Trophoblast cell (in vitro differentiated cells and primary cell): ENCODE data around the gene ERBB4.
A peak's percentile ranks its signal among the peaks of the same experiment; 100 is the strongest.
"Not testable (repeated sequence)": the region's sequence is repeated elsewhere in the genome, so short reads cannot be mapped to it uniquely, and the experiment has no call there.

Source experiments
- DNase-seq, 2 donors: peaks; one replicate each; pipeline ENCODE4 v3.0.0-alpha.2; 2016
- H2AFZ ChIP-seq: 2 replicates; pipeline ENCODE4 v1.6.1; 2013; ENCODE audit warnings: low read length, moderate library complexity, mild to moderate bottlenecking; ENCODE audit not compliant: insufficient read depth, poor library complexity
- H2AK5ac ChIP-seq: 2 replicates; pipeline ENCODE4 v1.6.1; 2013; ENCODE audit warnings: mild to moderate bottlenecking, low read length
- H2BK120ac ChIP-seq: 2 replicates; pipeline ENCODE4 v1.6.1; 2013; ENCODE audit warnings: low read length, mild to moderate bottlenecking, moderate library complexity; ENCODE audit not compliant: insufficient read depth, poor library complexity
- H2BK12ac ChIP-seq: 2 replicates; pipeline ENCODE4 v1.6.1; 2013; ENCODE audit warnings: mild to moderate bottlenecking, low read length, moderate library complexity
- H2BK5ac ChIP-seq: 2 replicates; pipeline ENCODE4 v1.6.1; 2013; ENCODE audit warnings: low read length, low read depth, moderate library complexity, mild to moderate bottlenecking; ENCODE audit not compliant: poor library complexity
- H3K14ac ChIP-seq: 2 replicates; pipeline ENCODE4 v1.6.1; 2013; ENCODE audit warnings: mild to moderate bottlenecking, low read length
- H3K18ac ChIP-seq: 2 replicates; pipeline ENCODE4 v1.6.1; 2013; ENCODE audit warnings: mild to moderate bottlenecking, low read length
- H3K23ac ChIP-seq: 2 replicates; pipeline ENCODE4 v1.6.1; 2013; ENCODE audit warnings: low read length
- H3K27ac ChIP-seq: 2 replicates; pipeline ENCODE4 v1.5.1; 2013; ENCODE audit warnings: low read depth, mild to moderate bottlenecking, inconsistent platforms, low read length, moderate library complexity
- H3K27me3 ChIP-seq: 2 replicates; pipeline ENCODE4 v1.6.1; 2013; ENCODE audit warnings: inconsistent platforms, mild to moderate bottlenecking, low read length, moderate library complexity; ENCODE audit not compliant: insufficient read depth
- H3K36me3 ChIP-seq, 2 experiments: 1 replicate in 1 of 2; 2 replicates in 1 of 2; pipeline ENCODE4 v1.6.1; 2013; ENCODE audit warnings: low read length in 2 of 2, mild to moderate bottlenecking in 2 of 2, moderate library complexity in 1 of 2; ENCODE audit not compliant: insufficient read depth in 2 of 2, control insufficient read depth in 1 of 2
- H3K4ac ChIP-seq: 2 replicates; pipeline ENCODE4 v1.6.1; 2013; ENCODE audit warnings: low read depth, mild to moderate bottlenecking, low read length, moderate library complexity
- H3K4me1 ChIP-seq, 2 experiments: 1 replicate in 1 of 2; 2 replicates in 1 of 2; pipeline ENCODE4 v1.6.1; 2013; ENCODE audit warnings: low read length in 2 of 2, mild to moderate bottlenecking in 2 of 2, moderate library complexity in 1 of 2; ENCODE audit not compliant: insufficient read depth in 2 of 2, control insufficient read depth in 1 of 2
- H3K4me2 ChIP-seq: 2 replicates; pipeline ENCODE4 v1.6.1; 2013; ENCODE audit warnings: inconsistent platforms, mild to moderate bottlenecking, low read length, moderate library complexity
- H3K4me3 ChIP-seq: 2 replicates; pipeline ENCODE4 v1.5.1; 2013; ENCODE audit warnings: mild to moderate bottlenecking, low read depth, low read length, inconsistent platforms
- H3K79me1 ChIP-seq: one replicate; pipeline ENCODE4 v1.6.1; 2013; ENCODE audit warnings: low read length
- H3K79me2 ChIP-seq: 2 replicates; pipeline ENCODE4 v1.6.1; 2013; ENCODE audit warnings: low read length, mild to moderate bottlenecking; ENCODE audit not compliant: control insufficient read depth, insufficient read depth, poor library complexity
- H3K9ac ChIP-seq: 2 replicates; pipeline ENCODE4 v1.6.1; 2013; ENCODE audit warnings: mild to moderate bottlenecking, low read length
- H3K9me3 ChIP-seq: 2 replicates; pipeline ENCODE4 v1.6.1; 2013; ENCODE audit warnings: low read depth, mild to moderate bottlenecking, control low read depth, inconsistent platforms, low read length; ENCODE audit not compliant: insufficient read depth
- H4K12ac ChIP-seq: 2 replicates; pipeline ENCODE4 v1.6.1; 2013; ENCODE audit warnings: low read depth, mild to moderate bottlenecking, low read length, moderate library complexity
- H4K8ac ChIP-seq: 2 replicates; pipeline ENCODE4 v1.6.1; 2013; ENCODE audit warnings: low read depth, mild to moderate bottlenecking, low read length, moderate library complexity
- H4K91ac ChIP-seq: one replicate; pipeline ENCODE4 v1.6.1; 2013; ENCODE audit warnings: low read depth, mild to moderate bottlenecking, low read length, moderate library complexity
- WGBS: extraction: QIAGEN DNeasy Blood & Tissue Kit; methylation state at CpG from one replicate; pipeline ENCODE4 v1.1.7; 2013; ENCODE audit warnings: missing lambda C conversion rate; ENCODE audit not compliant: insufficient read length, insufficient coverage; ENCODE audit errors: extremely low coverage; 5-methylcytosine and 5-hydroxymethylcytosine counted together

ERBB4 gene

DNA sequence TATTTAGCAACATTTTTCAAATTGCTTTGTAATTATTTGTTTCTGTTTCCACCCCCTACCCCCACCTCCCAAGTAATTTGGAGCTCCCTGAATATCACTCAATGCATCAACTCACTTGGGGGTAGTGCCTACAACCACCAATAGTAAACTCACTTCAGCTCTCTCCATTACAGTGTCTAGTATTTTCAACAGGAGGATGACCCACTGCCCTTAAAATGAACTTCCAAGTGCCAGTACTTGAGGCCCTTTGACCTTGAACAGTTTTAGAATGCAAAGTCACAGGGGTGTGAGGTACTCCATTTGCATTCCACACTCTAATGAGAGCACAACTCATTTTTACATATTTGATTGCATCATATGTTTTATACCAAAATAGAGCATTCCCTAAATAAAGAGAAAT is 523.0 kb downstream of the ERBB4 start:
- H3K9me3 ChIP-seq: no peaks in the 10 kb centered on the region
- no peak overlapping the region for H3K27ac ChIP-seq
- H3K18ac ChIP-seq: no peak overlapping the region
- H3K79me1 ChIP-seq: peaks cover 3% of the 10 kb centered on the region
- no peak overlapping the region for H3K4me3 ChIP-seq
- H3K36me3 ChIP-seq: no peaks in the 10 kb centered on the region
- peak overlapping the region; percentile 31 for H2BK5ac ChIP-seq
- no peak overlapping the region for H3K4me2 ChIP-seq
- no peak overlapping the region for H3K4ac ChIP-seq
- H3K23ac ChIP-seq: no peak overlapping the region
- no peak overlapping the region for H2BK120ac ChIP-seq
- H2AK5ac ChIP-seq: no peak overlapping the region
- no peak overlapping the region for H3K9ac ChIP-seq
- H3K4me1 ChIP-seq: peaks cover 4% of the 10 kb centered on the region in 2 experiments
- H3K79me2 ChIP-seq: peaks cover 2% of the 10 kb centered on the region
- H3K14ac ChIP-seq: no peak overlapping the region
- no peak overlapping the region for H2AFZ ChIP-seq
- no peak overlapping the region for H4K91ac ChIP-seq
- no peak overlapping the region for H4K12ac ChIP-seq
- H3K27me3 ChIP-seq: no peaks in the 10 kb centered on the region
- H4K8ac ChIP-seq: no peak overlapping the region
- no peak overlapping the region for H2BK12ac ChIP-seq
- no peak for DNase-seq

DNA sequence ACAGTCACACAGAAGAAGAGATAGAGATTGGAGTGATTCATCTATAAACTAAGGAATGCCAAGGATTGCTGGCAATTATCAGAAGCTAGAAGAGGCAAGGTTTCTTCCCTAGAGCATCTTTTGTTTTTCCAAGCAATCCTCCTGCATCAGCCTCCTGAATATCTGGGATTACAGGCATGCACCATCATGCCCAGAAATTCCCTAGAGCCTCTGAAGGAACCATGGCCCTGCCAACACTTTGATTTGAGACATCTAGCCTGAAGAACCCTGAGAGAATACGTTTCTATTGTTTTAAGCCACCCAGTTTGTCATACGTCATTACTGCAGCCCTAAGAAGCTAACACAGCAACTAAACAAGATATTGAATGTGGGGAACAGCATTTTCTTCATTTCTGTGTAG is 525.0 kb downstream of the ERBB4 start:
- no peak overlapping the region for H3K18ac ChIP-seq
- H3K79me2 ChIP-seq: peaks cover 2% of the 10 kb centered on the region
- no peak overlapping the region for H2BK12ac ChIP-seq
- no peak overlapping the region for H3K4me2 ChIP-seq
- H3K4me3 ChIP-seq: no peak overlapping the region
- no peak overlapping the region for H2AFZ ChIP-seq
- H3K4ac ChIP-seq: no peak overlapping the region
- H2AK5ac ChIP-seq: no peak overlapping the region
- peaks cover 3% of the 10 kb centered on the region for H3K79me1 ChIP-seq
- H3K4me1 ChIP-seq: peaks cover 4% of the 10 kb centered on the region in 2 experiments
- H3K27ac ChIP-seq: no peak overlapping the region
- no CpG with 5 or more reads among the region's 2 CpGs for WGBS
- H4K8ac ChIP-seq: no peak overlapping the region
- no peak overlapping the region for H3K9ac ChIP-seq
- H3K23ac ChIP-seq: no peak overlapping the region
- H3K9me3 ChIP-seq: no peaks in the 10 kb centered on the region
- H4K12ac ChIP-seq: no peak overlapping the region
- H2BK120ac ChIP-seq: no peak overlapping the region
- no peak overlapping the region for H2BK5ac ChIP-seq
- H3K14ac ChIP-seq: no peak overlapping the region
- H3K36me3 ChIP-seq: no peaks in the 10 kb centered on the region
- no peak for DNase-seq
- no peak overlapping the region for H4K91ac ChIP-seq
- H3K27me3 ChIP-seq: no peaks in the 10 kb centered on the region

DNA sequence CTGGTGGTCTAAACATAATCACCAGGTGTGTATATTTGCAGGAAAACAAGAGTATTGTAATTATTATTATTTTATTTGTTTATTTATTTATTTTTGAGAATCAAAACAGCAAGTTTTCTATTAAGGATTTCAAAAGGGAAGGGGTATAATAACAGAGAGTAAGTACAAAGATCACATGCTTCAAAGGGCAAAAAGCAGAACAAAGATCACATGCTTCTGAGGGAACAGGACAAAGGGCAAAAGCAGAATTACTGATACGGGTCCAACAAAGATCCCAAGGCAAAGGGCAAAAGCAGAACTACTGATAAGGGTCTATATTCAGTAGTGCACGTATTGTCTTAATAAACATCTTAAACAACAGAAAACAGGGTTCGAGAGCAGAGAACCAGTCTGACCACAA is 528.3 kb downstream of the ERBB4 start:
- H2BK12ac ChIP-seq, H3K23ac ChIP-seq, H4K91ac ChIP-seq, H3K36me3 ChIP-seq, H3K27ac ChIP-seq, H2BK5ac ChIP-seq, H3K14ac ChIP-seq, H3K79me1 ChIP-seq, H4K12ac ChIP-seq, H3K4me1 ChIP-seq, H2BK120ac ChIP-seq, H3K18ac ChIP-seq, H2AK5ac ChIP-seq, H3K27me3 ChIP-seq, H3K9ac ChIP-seq, H3K4me3 ChIP-seq, H3K9me3 ChIP-seq, H3K4ac ChIP-seq, DNase-seq, H3K4me2 ChIP-seq, H2AFZ ChIP-seq, H3K79me2 ChIP-seq, H4K8ac ChIP-seq: not testable (repeated sequence)
- WGBS: no CpG with 5 or more reads among the region's 3 CpGs

DNA sequence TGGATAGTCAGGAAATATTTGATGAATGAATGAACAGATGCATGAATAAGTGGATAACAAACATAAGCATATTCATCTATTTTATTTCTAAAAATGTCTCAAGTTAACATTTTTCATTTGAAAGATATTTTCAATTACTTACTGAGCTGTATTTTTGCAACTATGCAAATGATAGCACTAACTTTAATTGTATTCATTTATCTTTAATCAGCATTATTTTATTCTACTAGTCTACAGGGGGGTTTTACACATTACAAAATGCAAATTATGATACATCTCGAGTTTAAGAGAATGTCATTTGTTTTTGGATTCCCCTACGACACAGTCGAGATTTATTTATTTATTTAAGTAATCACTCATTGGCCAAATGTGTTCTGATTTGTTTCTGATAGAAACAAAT is 530.6 kb downstream of the ERBB4 start:
- Histone ChIP-seq H3K9ac (no peak overlapping the region), H4K8ac (no peak overlapping the region), H3K4me1 (no peaks in the 10 kb centered on the region), H3K27ac (no peak overlapping the region), H2AFZ (no peak overlapping the region), H3K27me3 (no peaks in the 10 kb centered on the region), H2BK5ac (no peak overlapping the region), H4K12ac (no peak overlapping the region), H3K4me2 (no peak overlapping the region), H3K9me3 (no peaks in the 10 kb centered on the region), H2BK12ac (no peak overlapping the region), H3K4me3 (no peak overlapping the region), H3K23ac (no peak overlapping the region), H3K4ac (no peak overlapping the region), H3K14ac (no peak overlapping the region), H3K79me1 (peaks cover 3% of the 10 kb centered on the region), H2AK5ac (no peak overlapping the region), H3K79me2 (peaks cover 2% of the 10 kb centered on the region), H3K36me3 (no peaks in the 10 kb centered on the region), H2BK120ac (no peak overlapping the region), H4K91ac (no peak overlapping the region), H3K18ac (no peak overlapping the region)
- DNase-seq: no peak
- no CpG with 5 or more reads among the region's 3 CpGs for WGBS
